ENCODE measurements around the gene RCAN1. TPM values are rescaled to one million over a fixed set of nuclear protein-coding genes. Genes with fewer than 3 reads are reported as not detected.

Gene RCAN1
- total and polyA plus RNA-seq, 10 donors, result 5.3 to 28.6 (median 14.7) TPM

DNA sequence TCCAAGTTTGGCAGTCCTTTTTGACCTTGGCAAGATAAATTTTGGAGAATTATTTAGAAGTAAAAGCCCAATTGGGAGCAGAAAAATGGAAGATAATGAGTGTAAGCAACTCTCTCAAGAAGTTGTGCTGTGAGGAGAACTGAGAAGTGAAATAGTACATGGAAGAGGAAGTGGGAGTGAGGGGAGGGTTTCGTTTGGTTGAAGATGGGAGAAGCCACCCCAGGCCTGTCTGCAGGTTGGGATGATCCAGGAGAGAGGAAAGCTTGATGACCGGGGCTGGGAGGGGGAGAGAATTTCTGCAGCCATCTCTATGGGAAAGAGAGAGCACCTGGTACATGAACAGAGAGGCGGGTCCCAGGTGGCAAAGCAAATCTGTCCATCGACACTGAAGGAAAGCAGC lies 8.6 kb upstream of the RCAN1 start:
- WGBS, 5 donors, result 58 to 72% (median 70%) methylated on average over 4 of the region's 4 CpGs
- H3K27me3 ChIP-seq (replicated peaks in 1 of 7), result peaks cover 0 to 12% (median 0%) of the 10 kb centered on the region in 7 donors
- H3K4me1 ChIP-seq, result peaks cover 0 to 10% (median 2%) of the 10 kb centered on the region in 6 donors
- no peak overlapping the region for H3K4me3 ChIP-seq
- no peaks in the 10 kb centered on the region for H3K36me3 ChIP-seq
- no peak for DNase-seq
- H3K9me3 ChIP-seq, result no peaks in the 10 kb centered on the region
- intact Hi-C loops (cut with DNase I; ENCODE audit: low total_unique reads), result no loop called here
- peak overlapping the region in 2 of 8 donors; percentile 17 to 49 for H3K27ac ChIP-seq
- TF ChIP-seq POLR2AphosphoS5 (IDR thresholded peaks at IDR 0.05), result no peak
- no peak for TF ChIP-seq POLR2A (IDR thresholded peaks at IDR 0.05)
- TF ChIP-seq, protein P1, sequence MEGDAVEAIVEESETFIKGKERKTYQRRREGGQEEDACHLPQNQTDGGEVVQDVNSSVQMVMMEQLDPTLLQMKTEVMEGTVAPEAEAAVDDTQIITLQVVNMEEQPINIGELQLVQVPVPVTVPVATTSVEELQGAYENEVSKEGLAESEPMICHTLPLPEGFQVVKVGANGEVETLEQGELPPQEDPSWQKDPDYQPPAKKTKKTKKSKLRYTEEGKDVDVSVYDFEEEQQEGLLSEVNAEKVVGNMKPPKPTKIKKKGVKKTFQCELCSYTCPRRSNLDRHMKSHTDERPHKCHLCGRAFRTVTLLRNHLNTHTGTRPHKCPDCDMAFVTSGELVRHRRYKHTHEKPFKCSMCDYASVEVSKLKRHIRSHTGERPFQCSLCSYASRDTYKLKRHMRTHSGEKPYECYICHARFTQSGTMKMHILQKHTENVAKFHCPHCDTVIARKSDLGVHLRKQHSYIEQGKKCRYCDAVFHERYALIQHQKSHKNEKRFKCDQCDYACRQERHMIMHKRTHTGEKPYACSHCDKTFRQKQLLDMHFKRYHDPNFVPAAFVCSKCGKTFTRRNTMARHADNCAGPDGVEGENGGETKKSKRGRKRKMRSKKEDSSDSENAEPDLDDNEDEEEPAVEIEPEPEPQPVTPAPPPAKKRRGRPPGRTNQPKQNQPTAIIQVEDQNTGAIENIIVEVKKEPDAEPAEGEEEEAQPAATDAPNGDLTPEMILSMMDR (IDR thresholded peaks at IDR 0.05 in 8 of 11, conservative IDR thresholded peaks at IDR 0.05 in 3 of 11), result no peak

DNA sequence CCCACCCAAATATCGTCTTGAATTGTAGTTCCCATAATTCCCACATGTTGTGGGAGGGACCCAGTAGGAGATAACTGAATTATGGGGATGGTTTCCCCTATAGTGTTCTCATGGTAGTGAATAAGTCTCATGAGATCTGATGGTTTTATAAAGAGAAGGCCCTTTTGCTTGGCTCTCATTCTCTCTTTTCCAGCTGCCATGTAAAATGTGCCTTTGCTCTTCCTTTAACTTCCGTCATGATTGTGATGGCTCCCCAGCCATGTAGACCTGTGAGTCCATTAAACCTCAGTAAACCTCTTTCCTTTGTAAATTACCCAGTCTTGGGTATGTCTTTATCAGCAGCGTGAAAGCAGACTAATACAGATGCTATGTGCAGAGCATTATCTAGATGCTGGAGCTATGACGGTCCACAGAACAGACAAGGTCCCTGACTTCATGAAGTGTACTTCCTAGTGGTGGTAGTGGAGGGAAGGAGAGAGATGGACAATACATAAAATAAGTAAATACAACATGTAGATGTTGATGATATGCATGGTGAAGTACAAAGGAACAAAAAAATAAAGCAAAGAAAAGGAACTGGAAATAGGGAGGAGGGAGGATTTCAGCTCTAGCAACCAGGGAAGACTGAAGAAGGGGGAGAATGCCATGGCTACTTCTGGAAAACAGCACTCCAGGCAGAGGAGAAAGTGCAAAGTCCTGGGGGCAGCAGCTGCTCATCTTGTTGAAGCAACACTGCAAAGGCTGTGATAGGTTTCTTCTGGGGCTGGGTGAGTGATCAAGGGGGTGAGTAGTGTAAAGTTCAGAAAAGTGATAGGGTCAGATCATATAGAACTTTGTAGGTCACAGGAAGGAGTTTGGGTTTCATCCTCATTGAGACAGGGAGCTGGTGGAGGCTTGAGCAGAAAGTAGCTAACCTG lies 6.8 kb upstream of the RCAN1 start:
- no peak for DNase-seq
- 86 to 94% (median 89%) methylated on average over 4 of the region's 4 CpGs for WGBS, 5 donors
- H3K36me3 ChIP-seq, result no peaks in the 10 kb centered on the region
- no peak for TF ChIP-seq POLR2AphosphoS5 (IDR thresholded peaks at IDR 0.05)
- TF ChIP-seq, protein P1 (IDR thresholded peaks at IDR 0.05 in 8 of 11, conservative IDR thresholded peaks at IDR 0.05 in 3 of 11), result no peak
- TF ChIP-seq POLR2A (IDR thresholded peaks at IDR 0.05), result no peak
- H3K27me3 ChIP-seq (replicated peaks in 1 of 7), result peaks cover 0 to 12% (median 0%) of the 10 kb centered on the region in 7 donors
- intact Hi-C loops (cut with DNase I; ENCODE audit: low total_unique reads), result no loop called here
- H3K27ac ChIP-seq, result no peak overlapping the region
- H3K4me3 ChIP-seq, result no peak overlapping the region
- H3K4me1 ChIP-seq, result peaks cover 0 to 10% (median 2%) of the 10 kb centered on the region in 6 donors
- no peaks in the 10 kb centered on the region for H3K9me3 ChIP-seq

DNA sequence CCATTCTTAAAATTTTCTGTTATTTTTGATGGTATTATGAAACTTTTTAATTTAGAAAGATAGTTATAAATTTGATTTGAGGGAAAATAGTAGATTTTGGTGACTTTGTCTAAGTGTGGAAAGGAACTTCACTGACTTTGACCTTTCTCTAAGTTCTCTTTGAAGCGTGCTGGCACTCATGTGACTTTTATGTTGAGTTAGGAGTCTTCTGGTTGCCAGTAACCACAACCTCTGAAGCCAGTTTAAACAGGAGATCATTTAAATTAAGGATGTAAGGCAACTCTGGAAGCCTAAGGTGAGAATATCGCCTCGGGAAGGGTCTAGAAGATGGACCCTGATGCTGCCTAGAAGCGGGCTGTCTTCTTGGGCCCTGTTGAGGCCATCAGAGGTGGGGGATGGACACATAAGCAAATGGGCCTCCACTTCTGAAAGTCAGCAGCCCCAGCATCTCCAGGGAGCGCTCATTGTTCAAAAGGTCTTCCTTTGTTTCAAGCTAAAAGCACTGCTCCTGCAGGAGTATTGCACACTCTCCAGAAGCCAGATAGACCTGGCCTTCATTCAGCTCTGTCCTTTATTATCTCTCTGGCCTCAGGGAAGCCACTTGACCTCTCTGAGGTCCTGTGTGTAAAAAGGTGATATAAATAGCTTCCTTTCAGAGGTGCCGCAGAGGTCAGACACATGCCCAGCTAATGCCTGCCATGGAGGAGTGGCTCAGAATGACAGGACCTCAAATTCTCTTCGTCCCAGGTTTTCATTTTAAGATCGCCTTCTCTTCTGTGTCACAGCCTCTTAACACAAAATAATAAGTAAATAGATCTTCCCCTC lies 5.1 kb upstream of the RCAN1 start:
- Histone ChIP-seq H3K27me3 (replicated peaks in 1 of 7) (peaks cover 0 to 11% (median 0%) of the 10 kb centered on the region in 7 donors), H3K27ac (no peak overlapping the region), H3K4me1 (peaks cover 0 to 17% (median 8%) of the 10 kb centered on the region in 6 donors), H3K36me3 (no peaks in the 10 kb centered on the region), H3K4me3 (no peak overlapping the region), H3K9me3 (no peaks in the 10 kb centered on the region)
- intact Hi-C loops (cut with DNase I; ENCODE audit: low total_unique reads), result loop anchor here (5.0 kb wide), 1 partner anchor 703 kb away; the partner anchor contains the start of gene ATP5PO
- no peak for DNase-seq
- TF ChIP-seq POLR2AphosphoS5 (IDR thresholded peaks at IDR 0.05) (no peak), POLR2A (IDR thresholded peaks at IDR 0.05) (no peak)
- TF ChIP-seq, protein P1 (IDR thresholded peaks at IDR 0.05 in 8 of 11, conservative IDR thresholded peaks at IDR 0.05 in 3 of 11), result no peak
- WGBS, 5 donors, result 79 to 83% (median 81%) methylated on average over 8 of the region's 8 CpGs
